ENCODE measurements around the gene TMEM145.
"Not testable (repeated sequence)": the region's sequence is repeated elsewhere in the genome, so short reads cannot be mapped to it uniquely, and the experiment has no call there.

The TMEM145 gene

DNA sequence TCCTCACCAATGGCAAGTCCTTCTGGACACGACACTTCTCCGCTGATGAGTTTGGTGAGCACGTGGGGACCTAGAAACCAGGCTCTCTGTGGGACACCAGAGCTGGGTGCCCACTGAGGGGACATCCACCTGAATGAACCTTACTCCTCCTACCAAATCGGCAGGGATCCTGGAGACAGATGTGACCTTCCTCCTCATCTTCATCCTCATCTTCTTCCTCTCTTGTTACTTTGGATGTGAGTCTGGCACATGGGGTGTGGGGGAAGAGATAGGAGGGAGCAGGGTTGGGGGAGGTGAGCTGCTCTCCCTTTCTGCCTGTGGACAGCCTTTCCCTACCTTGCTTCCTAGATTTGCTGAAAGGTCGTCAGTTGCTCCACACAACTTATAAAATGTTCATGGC is 1.9 kb downstream of the TMEM145 start:
- no peak for DNase-seq (ENCODE audit: low spot score)

DNA sequence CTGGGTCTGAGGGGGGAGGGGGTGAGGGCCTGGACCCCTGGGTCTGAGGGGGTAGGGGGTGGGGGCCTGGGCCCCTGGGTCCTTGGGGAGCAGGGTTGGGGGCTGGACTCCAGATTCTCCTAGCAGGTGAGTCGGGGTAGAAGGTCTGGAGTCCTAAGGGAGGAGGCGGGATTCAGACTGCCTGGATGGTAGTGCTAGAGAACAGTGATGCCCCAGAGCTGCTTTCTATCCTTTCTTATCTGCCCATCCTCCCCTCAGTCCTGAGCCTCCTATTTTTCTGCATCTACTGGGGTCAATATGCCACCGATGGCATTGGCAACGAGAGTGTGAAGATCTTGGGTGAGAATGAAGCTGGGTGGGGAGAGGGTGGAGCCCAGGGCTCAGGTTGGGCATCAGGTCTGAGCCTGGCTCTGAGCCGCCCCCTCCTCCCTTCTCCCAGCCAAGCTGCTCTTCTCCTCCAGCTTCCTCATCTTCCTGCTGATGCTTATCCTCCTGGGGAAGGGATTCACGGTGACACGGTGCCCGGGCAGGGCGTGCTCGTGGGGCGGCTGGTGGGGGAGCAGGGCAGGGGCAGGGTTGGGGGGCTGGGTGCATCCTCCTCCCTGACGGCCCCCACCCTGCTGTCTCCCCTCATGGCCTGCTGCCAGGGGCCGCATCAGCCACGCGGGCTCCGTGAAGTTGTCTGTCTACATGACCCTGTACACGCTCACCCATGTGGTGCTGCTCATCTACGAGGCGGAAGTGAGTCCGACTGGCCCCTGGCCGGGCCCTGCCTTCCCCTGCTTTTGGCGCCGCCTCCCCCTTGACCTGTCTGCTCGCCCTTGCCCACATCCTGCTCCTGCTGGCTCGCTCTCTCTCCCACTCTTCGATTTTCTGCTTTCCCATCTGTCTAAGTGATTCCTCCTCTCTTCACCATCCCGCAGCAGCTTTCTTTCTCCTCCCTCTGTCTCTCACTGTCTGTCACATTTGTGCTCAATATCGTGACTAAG is 3.4 kb downstream of the TMEM145 start:
- peak; percentile 25 for DNase-seq (ENCODE audit: low spot score)

DNA sequence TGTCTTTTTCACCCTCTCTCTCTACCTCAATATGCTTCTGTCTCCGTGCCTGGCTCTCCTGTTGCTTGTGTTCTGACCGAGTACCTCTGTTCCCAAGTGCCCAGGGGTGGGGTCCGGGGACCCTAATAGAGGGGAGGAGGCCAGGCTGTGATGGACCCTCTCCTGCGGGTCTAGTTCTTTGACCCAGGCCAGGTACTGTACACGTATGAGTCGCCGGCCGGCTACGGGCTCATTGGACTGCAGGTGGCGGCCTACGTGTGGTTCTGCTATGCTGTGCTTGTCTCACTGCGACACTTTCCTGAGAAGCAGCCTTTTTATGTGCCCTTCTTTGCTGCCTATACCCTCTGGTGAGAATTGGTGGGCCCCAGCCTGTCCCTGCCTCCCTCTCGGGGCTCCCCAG is 4.4 kb downstream of the TMEM145 start:
- no peak for DNase-seq (ENCODE audit: low spot score)

DNA sequence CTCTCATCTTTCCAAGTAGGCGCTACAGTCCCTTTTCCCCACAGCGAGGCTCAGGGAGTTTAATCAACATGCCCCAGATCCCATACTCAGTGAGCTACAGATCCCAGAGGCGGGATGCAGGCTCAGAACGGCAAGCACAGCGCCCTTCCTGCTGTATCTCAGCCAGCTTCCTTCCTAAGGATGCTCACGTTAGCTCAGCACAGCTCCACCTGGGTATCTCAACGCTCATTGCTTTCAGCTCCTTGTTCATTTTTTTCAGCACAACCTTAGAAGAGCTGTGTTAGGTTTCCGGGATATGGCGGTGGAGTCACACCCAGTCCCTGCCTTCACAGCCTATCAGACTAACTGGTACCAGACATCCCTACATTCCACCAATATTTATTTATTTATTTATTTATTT is 9.2 kb downstream of the TMEM145 start:
- no peak for DNase-seq (ENCODE audit: low spot score)

DNA sequence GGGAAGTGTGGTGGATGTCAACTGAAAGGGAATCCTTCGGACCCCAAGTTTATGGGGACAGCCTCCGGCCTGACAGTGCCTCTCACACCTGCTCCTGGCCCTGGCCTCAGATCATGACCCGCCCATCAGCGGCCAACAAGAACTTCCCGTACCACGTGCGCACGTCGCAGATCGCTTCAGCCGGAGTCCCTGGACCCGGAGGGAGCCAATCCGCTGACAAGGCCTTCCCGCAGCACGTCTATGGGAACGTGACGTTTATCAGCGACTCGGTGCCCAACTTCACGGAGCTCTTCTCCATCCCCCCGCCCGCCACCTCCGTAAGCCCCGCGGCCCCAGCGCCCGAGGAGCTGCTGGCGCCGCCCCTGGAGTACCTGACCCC is 10.4 kb downstream of the TMEM145 start:
- DNase-seq (ENCODE audit: low spot score): no peak

DNA sequence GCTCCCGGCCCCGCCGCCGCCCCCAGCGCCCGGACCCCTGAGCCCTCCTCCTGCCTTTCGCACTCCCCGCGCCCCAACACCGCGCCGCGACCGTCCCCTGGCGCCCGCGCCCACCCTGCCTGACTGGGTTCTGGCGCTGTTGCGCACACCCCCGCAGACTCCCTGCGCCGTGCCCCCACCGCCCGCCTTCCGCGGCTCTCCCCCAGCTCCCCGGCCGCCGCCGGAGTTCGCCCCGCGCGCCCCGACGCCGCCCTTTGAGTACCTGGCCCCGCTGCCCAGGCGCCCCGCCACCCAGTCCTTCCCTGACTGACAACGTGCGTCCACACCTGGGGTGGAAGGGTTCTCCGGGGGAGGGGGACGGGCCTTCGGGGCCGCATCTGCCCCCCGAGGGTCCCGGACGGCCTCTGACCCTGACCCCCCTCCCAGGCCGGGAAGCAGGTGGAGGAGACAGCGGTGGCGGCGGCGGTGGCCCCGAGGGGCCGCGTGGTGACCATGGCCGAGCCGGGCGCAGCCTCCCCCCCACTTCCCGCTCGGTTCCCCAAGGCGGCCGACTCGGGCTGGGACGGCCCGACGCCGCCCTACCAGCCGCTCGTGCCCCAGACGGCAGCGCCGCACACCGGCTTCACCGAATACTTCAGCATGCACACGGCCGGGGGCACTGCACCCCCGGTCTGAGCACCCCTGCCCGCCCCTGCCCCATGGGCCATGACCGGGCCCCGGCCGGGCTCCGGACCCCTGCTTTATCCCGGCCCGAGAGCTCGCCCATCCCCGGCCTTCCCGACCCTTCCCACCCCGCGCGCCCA is 10.9 kb downstream of the TMEM145 start:
- DNase-seq (ENCODE audit: low spot score): no peak

DNA sequence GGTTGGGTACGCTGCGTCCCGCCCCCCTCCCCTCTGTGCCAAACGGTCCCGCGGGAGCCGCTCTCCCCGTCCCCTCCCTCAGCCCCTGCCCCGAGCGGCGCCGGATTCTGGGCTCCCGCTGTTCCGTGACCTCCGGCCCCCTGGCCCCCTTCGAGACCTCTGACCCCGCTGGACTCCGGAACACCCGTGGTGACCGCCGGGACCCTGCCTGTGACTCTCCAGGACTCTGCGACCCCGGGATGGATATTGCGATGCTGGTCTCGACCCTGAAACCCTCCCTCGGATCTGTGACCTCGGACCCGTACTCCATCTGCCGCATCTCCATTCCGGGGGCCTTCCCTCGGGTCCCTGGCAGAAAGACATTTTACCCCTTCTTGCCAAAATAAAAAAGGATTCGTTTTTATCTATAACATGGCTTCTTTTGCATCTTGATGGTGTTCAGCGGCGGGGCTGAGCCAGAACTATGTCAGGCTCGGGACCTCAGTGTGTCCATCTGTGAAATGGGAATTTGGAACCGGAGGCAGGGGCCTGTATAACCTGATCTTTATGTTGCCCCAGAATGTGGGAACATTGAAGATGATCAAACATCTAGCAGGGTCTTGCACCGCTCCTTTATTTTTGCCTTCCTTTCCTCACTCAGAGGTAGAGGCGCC is 11.7 kb downstream of the TMEM145 start:
- DNase-seq (ENCODE audit: low spot score): no peak

DNA sequence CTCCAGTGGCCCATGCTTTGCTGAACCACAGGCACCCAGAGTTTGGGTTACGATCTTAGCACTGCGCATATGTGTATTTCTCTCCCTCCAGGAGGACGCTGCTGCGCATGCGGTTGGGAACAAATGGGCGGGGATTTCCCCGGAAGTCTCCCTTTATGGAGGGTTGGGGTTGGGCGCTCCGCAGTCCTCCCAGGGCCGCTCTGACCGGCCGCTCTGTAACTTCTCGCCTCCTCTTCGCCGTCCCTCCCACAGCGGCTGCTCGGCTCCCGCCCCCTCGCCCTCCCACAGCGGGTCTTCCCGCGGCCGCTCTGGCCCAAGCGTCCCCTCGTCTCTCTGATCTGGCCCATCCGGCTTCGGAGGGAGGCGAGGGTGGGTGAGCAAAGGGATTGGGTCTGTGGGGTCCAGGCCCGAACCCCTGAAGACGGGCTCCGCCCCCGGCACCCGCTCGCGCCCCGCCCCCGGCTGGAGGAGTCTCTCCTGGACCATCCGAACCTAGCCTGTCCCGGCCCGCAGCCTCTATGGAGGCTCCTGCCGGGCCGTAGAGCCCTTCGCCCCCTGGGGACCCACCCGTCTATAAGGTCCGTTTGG is 12.3 kb downstream of the TMEM145 start, which contains the start of gene MEGF8:
Gene MEGF8, plus strand, starts transcription at position 328 of the 588 bp plus-strand sequence. CDS start 609 bp downstream, outside the sequence.
- peak; percentile 98 for DNase-seq (ENCODE audit: low spot score)

DNA sequence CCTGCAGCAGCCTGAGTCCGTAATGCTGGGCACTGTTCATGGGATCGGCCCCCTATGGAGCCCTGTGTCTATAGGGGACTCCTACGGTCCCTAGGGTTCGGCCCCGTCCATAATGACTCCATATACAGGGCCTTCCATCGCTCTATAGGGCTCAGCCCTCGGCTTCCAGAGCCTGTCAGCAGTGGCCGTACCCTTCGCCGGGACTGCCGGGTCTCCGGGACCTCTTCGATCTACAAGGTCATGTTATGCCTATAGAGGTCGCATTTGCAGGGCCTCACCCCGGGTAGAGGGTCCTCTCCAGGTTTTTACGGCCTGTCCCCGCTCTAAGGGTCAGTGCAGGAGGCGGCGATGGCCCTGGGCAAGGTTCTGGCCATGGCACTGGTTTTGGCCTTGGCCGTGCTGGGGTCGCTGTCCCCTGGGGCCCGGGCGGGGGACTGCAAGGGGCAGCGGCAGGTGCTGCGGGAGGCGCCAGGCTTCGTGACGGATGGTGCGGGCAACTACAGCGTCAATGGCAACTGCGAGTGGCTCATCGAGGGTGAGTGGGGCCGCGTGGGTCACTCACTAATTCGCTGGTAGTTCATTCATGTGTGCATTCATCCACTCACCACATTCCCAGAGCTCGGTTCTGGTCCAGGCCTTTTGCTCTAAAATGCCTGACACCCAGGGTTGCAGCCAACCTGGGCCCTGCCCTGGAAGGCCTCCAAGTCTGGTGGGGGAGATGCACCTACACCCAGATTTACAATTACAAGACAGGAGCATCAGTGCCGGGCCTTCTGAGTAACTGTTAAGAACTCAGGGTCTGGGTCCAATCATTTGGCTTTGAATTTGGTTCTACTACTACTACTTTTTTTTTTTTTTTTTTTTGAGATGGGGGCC is 13.0 kb downstream of the TMEM145 start:
- no peak for DNase-seq (ENCODE audit: low spot score)

DNA sequence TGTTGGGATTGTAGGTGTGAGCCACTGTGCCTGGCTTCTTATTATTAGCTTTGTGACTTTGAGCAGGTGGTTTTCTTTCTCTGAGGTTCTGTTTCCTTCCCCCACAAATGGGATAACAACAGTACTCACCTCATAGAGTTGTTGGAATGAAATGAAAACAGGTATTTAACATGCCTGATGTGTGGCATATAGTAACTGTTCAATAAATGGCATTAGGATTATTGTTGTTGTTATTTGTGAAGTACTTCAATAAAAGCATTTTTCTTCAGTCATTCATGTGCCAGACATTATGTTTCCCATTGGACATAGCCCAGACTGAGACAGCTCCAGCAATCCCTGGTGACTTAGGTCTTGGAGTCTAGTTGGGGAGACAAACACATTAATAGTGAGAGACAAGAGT is 13.9 kb downstream of the TMEM145 start:
- DNase-seq (ENCODE audit: low spot score): no peak

DNA sequence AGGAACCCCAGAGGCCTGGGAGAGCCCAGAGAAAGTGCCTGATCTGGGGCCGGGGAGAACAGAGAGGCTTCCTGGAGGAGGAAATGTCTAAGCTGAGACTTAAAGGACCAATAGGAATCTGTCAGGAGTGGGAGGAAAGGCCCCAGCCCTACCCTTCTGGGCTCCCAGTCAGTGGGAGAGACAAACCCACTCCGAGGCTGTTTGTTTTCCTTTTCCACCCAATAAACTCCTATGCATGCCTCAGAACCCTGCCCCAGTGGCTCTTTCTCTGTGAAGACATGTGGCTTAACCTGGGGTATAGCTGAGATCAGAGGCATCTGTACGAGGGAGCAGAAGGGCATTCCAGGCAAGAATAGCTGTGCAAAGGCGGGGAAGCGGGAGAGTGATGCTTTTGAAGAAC is 14.3 kb downstream of the TMEM145 start:
- no peak for DNase-seq (ENCODE audit: low spot score)

DNA sequence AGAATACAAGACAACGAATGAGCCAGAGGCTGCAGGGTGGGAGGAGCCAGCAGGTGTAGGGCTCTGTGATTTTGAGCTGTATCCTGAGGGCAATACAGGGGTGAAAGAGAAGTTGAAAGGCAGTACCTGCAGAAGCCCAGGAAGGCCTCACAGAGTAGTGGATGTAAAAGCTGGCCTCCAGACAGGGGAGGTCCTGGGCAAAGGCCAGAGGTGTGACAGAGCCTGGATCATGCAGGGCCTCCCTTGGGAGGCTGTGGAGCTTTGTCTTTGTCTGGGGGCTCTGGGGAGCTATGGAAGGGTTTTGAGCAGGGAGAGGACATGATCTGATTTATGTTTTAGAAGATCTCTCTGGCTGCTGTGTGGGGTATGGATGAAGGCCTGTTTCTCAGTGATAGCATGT is 15.0 kb downstream of the TMEM145 start:
- DNase-seq (ENCODE audit: low spot score): no peak

DNA sequence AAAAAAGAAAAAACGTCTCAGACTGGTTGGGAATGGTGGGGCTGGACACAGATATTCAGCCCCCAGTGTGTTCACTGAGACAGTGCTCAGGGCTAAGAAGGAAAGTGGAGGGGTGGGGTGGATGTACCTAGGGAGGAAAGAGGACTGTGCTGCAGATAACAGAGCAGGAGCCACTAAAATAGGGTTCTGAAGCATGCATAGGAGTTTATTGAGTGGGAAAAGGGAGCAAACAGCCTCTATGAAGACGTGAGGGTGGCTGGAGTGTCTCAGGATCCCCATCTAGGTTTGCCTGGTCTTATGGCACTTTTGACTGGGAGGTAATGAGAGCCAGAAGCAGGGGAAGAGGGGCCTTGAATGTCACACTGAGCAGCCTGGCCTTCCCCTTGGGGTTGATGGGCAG is 15.7 kb downstream of the TMEM145 start:
- no peak for DNase-seq (ENCODE audit: low spot score)

DNA sequence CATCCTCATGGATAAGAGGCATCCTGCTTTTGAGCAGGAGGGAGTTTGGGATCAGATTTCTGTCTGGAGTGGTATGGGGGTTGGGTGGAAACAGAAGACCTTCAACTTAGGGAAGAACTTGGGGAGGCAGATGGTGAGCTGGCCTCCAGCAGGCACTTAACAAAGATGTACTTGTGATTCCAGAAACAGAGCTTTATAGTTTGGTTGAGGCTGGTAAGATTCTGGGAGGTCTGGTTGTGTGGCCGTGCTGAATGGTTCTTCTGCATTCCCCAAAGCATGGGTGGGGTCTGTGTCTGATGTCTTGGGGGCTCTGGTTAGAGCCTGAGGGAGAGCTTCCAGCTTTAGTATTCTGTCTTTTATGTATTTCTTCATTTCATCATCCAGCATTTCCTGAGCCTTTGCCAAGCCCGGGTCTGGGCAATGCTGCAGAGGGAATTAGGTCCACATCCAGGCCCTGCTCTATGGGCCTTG is 17.2 kb downstream of the TMEM145 start:
- peak; percentile 67 for DNase-seq (ENCODE audit: low spot score)

DNA sequence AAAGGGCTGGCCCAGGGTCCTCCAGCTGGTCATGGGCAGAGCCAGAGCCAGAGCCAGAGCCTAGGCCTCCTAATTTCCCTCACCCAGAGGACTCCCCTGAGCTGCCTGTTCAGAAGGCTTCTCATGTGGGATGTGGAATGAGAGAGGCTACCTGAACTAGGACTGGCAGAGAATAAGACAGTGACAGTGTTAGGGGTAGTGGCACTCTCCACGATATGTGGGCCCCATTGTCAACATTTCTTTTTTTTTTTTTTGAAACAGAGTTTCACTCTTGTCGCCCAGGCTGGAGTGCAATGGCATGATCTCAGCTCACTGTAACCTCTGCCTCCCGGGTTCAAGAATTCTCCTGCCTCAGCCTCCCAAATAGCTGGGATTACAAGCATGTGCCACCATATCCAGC is 18.2 kb downstream of the TMEM145 start:
- DNase-seq (ENCODE audit: low spot score): not testable (repeated sequence)

DNA sequence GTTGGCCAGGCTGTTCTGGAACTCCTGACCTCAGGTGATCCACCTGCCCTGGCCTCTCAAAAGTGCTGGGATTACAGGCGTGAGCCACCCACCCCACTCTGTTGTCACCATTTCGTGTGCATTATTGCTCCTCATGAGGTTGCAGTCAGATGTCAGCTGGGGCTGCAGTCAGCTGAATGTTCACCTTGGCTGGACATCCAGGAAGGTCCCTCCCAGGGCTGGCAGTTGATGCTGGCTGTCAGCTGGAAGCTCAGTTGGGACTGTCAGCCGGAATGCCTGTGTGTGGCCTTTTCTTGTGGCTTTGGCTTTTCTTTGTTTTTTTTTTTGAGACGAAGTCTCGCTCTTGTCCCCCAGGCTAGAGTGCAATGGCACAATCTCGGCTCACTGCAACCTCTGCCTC is 18.9 kb downstream of the TMEM145 start:
- DNase-seq (ENCODE audit: low spot score): no peak

DNA sequence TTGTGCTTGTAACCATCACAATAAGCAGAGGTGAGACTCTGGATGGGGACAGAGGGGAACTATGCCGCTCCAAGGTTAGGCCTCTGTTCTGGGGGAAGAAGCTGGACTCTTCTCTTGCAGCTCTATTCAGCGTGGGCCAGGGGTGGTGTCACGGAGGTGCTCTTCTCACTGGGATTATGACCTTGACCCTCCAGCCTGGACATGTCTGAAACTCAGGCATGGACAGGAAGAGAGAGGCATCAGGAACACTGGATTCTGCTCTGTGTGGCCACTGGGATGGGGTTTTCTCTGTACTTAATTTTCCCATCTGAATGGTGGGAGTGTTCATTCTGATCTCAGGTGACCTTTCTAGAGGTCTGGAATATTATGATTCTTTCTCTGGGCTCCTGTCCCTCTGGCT is 19.9 kb downstream of the TMEM145 start:
- no peak for DNase-seq (ENCODE audit: low spot score)

DNA sequence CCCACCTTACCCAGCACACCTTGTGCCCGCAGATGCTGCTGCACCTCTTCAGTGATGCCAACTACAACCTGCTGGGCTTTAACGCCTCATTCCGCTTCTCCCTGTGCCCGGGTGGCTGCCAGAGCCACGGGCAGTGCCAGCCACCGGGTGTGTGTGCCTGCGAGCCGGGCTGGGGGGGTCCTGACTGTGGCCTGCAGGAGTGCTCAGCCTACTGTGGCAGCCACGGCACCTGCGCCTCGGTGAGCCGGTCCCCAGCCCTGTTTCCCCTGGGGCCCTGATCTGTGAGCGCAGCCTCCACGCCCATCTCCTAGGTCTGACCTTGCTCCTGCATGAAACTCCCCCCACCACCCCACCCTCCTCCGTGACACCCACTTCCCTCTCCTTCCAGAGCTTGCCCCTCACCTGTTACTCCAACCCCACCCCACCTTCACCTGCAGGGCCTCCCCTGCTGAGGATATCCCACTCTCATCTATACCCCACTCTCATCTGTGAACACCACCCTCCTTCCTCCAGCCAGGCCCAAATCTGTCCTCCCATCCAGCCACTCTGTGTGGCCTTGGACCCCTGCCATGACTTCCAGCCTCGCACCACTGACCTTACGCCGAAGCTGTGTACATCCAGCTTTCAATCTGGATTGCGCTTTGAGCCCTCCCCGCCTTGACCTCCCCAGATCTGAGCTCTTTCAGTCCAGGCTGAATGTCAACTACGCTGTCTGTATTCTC is 21.0 kb downstream of the TMEM145 start:
- no peak for DNase-seq (ENCODE audit: low spot score)

DNA sequence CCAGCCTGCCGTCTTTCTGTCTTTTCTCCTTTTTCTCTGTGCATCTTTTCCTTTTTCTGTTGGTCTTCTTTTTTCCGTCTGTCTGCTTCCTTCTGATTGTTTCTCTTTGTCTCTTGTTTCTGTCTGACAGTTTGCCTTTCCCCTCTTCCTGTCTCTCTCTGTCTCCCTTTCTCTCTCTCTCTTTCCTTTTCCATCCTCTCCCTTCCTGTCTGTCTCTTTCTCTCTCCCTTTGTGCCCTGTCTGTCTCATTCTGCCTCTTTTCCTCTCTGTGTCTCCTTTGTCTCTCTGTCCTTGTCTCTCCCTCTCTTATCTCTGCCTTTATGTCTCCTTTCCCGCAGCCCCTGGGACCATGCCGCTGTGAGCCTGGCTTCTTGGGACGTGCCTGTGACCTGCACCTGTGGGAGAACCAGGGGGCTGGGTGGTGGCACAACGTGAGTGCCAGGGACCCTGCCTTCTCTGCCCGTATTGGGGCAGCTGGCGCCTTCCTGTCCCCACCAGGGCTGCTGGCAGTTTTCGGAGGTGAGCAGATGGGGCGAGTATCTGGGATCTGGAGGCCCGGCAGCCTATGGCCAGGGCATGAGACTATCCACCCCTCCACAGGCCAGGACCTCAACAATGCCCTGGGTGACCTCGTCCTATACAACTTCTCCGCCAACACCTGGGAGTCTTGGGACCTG is 21.7 kb downstream of the TMEM145 start:
- no peak for DNase-seq (ENCODE audit: low spot score)

Data from COLO829 (cell line).